Measurements from ENCODE around the gene QSER1. TPM values are rescaled to one million over a fixed set of nuclear protein-coding genes. Genes with fewer than 3 reads are reported as not detected.

QSER1 gene
- total and polyA plus RNA-seq, 2 experiments from 2014 or later: 29.4 to 132 TPM

GRCh38 chr11:32891657-32892354 lies 805 bp upstream of the QSER1 start:
- peaks cover 12% of the 10 kb centered on the region for H3K27me3 Mint-ChIP-seq (ENCODE audit: insufficient read depth, low read depth, poor library complexity)
- Histone ChIP-seq H3K4me1 (ENCODE audit: insufficient read depth) (peaks cover 32% of the 10 kb centered on the region), H3K4me3 (peak overlapping the region; percentile 51), H3K79me2 (replicated peaks; ENCODE audit: insufficient read depth) (peaks cover 40% of the 10 kb centered on the region), H3K36me3 (ENCODE audit: insufficient read depth) (no peaks in the 10 kb centered on the region), H3K9me2 (ENCODE audit: insufficient read depth) (peaks cover 4% of the 10 kb centered on the region; the same call in 1 of the 2 replicates), H3K27ac (ENCODE audit: low read depth) (peak overlapping the region; percentile 97), H2AFZ (no peak overlapping the region), H4K20me1 (replicated peaks; ENCODE audit: insufficient read depth) (peaks cover 15% of the 10 kb centered on the region), H3K4me2 (peak overlapping the region; percentile 76), H3K27me3 (ENCODE audit: insufficient read depth) (no peaks in the 10 kb centered on the region), H3F3A (replicated peaks; ENCODE audit: low read depth) (0 out of 2 replicates have a peak, but pooled peaks cover 11% of the 10 kb centered on the region)
- H3K27ac Mint-ChIP-seq: peak overlapping the region; percentile 97
- peaks cover 52% of the 10 kb centered on the region for H3K36me3 Mint-ChIP-seq (ENCODE audit: low read depth)
- H3K4me3 Mint-ChIP-seq: peak overlapping the region; percentile 90
- ATAC-seq: no peak; the same call in 2 of the 3 replicates
- no peak for TF ChIP-seq ZNF331 (CRISPR knock-in tag; IDR thresholded peaks at IDR 0.05; ENCODE audit: low read depth)
- no peak for TF ChIP-seq EZH2 (IDR thresholded peaks at IDR 0.05; ENCODE audit: low read depth, unreplicated experiment)
- no peak for TF ChIP-seq ETS1 (IDR thresholded peaks at IDR 0.05)
- H3K4me1 Mint-ChIP-seq: peaks cover 25% of the 10 kb centered on the region
- DNase-seq (ENCODE audit: low spot score): peak; percentile 79
- peaks cover 35% of the 10 kb centered on the region for H3K9me3 Mint-ChIP-seq

- Mint-ChIP-seq H3K9me3 (peaks cover 24% of the 10 kb centered on the region), H3K27ac (no peak overlapping the region), H3K4me1 (peaks cover 35% of the 10 kb centered on the region), H3K36me3 (ENCODE audit: low read depth) (peaks cover 48% of the 10 kb centered on the region), H3K4me3 (peak overlapping the region; percentile 94; the same call in 2 of the 3 replicates), H3K27me3 (ENCODE audit: insufficient read depth, low read depth, poor library complexity) (peaks cover 7% of the 10 kb centered on the region)
- Histone ChIP-seq H4K20me1 (replicated peaks; ENCODE audit: insufficient read depth) (peaks cover 27% of the 10 kb centered on the region), H3K27me3 (ENCODE audit: insufficient read depth) (no peaks in the 10 kb centered on the region), H3K79me2 (replicated peaks; ENCODE audit: insufficient read depth) (peaks cover 53% of the 10 kb centered on the region), H3K9me2 (ENCODE audit: insufficient read depth) (peaks cover 4% of the 10 kb centered on the region; the same call in 1 of the 2 replicates), H3K4me3 (peak overlapping the region; percentile 56), H3K36me3 (ENCODE audit: insufficient read depth) (no peaks in the 10 kb centered on the region; the same call in 1 of the 2 replicates), H3K27ac (ENCODE audit: low read depth) (no peak overlapping the region), H3F3A (replicated peaks; ENCODE audit: low read depth) (0 out of 2 replicates have a peak, but pooled peaks cover 11% of the 10 kb centered on the region), H2AFZ (no peak overlapping the region), H3K4me1 (ENCODE audit: insufficient read depth) (peaks cover 43% of the 10 kb centered on the region), H3K4me2 (peak overlapping the region; percentile 76; the same call in 1 of the 2 replicates)
- ATAC-seq: no peak
- DNase-seq (ENCODE audit: low spot score): no peak
- TF ChIP-seq ZNF462 (CRISPR knock-in tag; IDR thresholded peaks at IDR 0.05) (no peak), EZH2 (IDR thresholded peaks at IDR 0.05; ENCODE audit: low read depth, unreplicated experiment) (no peak), CTCF (conservative IDR thresholded peaks at IDR 0.05; ENCODE audit: low read depth in 2 of 2) (no peak), CREB1 (CRISPR knock-in tag; IDR thresholded peaks at IDR 0.05; ENCODE audit: low read depth) (no peak), NANOG (IDR thresholded peaks at IDR 0.05; ENCODE audit: borderline replicate concordance) (no peak), POLR2AphosphoS5 (IDR thresholded peaks at IDR 0.05; ENCODE audit: low read depth) (no peak), JUNB (IDR thresholded peaks at IDR 0.05; ENCODE audit: unreplicated experiment) (no peak), EZH2phosphoT487 (IDR thresholded peaks at IDR 0.05; ENCODE audit: unreplicated experiment) (no peak), ZNF331 (CRISPR knock-in tag; IDR thresholded peaks at IDR 0.05; ENCODE audit: low read depth) (no peak)
These were observed 407 bp downstream of the QSER1 start for GRCh38 chr11:32893093-32893342.

Measured in GM23338 (cell line).